Ishikawa (cell line): Measurements from ENCODE around the gene TRPM3.

Source experiments
- CEBPB ChIP-seq: IDR thresholded peaks from 2 replicates; pipeline ENCODE4 v1.6.1; 2012
- EGR1 ChIP-seq: IDR thresholded peaks from 2 replicates; pipeline ENCODE4 v1.6.1; 2012
- EP300 ChIP-seq: IDR thresholded peaks from 2 replicates; pipeline ENCODE4 v1.6.1; 2012; ENCODE audit warnings: borderline replicate concordance
- MAX ChIP-seq: IDR thresholded peaks from 2 replicates; pipeline ENCODE4 v1.6.1; 2012
- RAD21 ChIP-seq: IDR thresholded peaks from 2 replicates; pipeline ENCODE4 v1.6.1; 2012; ENCODE audit warnings: low read depth
- REST ChIP-seq: IDR thresholded peaks from 2 replicates; pipeline ENCODE4 v1.6.1; 2012; ENCODE audit warnings: low read depth, mild to moderate bottlenecking
- TAF1 ChIP-seq: IDR thresholded peaks from 2 replicates; pipeline ENCODE4 v1.6.1; 2012; ENCODE audit warnings: low read depth, mild to moderate bottlenecking
- TEAD4 ChIP-seq: IDR thresholded peaks from 2 replicates; pipeline ENCODE4 v1.6.1; 2012

- TF ChIP-seq EP300 (no peak), TAF1 (no peak), RAD21 (no peak), REST (no peak), MAX (no peak), EGR1 (no peak), CEBPB (no peak), TEAD4 (no peak)
Measured at GRCh38 chr9:71072587-71072986, 48.8 kb downstream of the TRPM3 start.
